COLO668 (cell line): ENCODE results near the gene CCDC24.
A peak's percentile ranks its signal among the peaks of the same experiment; 100 is the strongest.

Experiments used
- DNase-seq: peaks from one replicate; lab custom pipeline; 2025; ENCODE audit not compliant: unreplicated experiment; lab: John Stamatoyannopoulos, UW

The CCDC24 gene

DNA sequence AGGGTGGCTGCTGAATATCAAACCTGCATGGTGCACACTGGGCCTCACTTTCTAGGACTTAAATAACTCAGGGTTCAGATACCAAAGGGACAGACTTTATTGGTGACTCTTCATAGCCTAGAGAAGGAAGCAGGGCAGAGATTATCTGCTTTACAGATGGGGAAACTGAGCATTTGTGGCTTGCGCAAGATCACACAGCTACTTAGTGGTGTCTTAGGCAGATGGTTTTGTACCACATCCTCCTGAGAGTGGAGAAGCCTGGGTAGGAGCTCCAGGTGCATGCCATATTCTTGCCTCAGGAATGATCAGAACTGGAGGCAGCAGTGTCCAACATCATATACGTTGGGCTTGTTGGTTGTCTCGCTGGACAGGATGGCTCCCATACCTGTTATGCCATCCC, 28.4 kb upstream of the CCDC24 start:
- no peak for DNase-seq

DNA sequence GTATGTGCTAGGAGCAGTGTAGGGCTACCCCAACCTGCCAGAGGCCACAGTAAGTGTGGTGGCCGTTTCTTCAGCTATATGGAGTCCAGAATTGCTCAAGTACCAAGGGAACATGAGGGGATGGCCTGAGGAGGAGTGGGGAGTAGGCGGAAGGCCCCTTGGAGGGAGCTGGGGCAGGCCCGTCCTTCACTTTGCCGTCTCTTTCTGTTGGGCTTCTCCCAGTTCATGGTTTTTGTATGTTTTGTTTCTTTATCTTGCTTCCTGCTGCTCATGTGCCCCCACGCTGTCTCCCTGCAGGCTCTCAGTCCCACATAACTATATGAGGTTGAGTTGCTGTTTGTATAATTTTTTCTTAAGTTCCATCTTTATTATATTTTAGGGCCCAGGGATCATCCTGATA, 27.5 kb upstream of the CCDC24 start:
- no peak for DNase-seq

- no peak for DNase-seq
These were observed 26.1 kb upstream of the CCDC24 start for GRCh38 chr1:43965316-43965715.

DNA sequence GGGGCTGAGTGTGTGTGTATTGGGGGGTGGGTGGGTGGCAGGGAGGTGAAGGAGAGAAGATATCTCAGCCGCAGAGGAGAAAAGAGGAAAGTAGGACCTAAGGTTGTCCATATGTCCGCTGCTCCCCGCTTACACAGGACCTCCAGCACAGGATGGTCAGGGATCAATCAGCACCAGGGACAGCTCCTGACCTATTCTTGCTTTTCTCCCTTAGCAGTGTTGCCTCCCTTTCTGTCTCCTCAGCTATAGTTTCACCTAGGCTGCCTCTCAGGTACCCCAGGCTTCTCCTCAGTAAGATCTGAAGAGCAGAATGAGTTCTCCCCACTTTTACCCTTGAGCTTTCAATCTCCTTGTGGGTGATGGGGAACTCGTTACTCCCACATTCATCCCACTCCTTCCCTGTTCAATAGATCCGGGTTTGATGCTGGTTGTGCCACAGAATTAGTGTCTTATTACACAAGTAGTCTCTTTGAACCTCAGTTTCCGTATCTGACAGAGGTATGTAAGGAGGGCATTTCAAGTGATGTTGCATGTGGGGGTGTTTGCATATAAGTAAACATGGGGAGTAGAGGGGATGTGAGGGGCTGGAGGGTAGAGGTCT, 23.0 kb upstream of the CCDC24 start:
- no peak for DNase-seq

DNA sequence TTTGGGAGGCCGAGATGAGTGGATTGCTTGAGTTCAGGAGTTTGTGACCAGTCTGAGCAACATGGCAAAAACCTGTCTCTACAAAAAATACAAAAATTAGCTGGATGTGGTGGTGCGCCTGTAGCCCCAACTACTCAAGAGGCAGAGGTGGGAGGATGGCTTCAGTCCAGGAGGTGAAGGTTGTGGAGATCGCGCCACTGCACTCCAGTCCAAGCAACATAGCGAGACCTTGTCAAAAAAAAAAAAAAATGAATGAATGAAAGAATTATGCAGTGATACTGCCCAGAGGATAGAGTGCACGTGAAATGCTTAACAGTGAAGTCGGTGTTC, 22.0 kb upstream of the CCDC24 start:
- DNase-seq, result no peak

DNA sequence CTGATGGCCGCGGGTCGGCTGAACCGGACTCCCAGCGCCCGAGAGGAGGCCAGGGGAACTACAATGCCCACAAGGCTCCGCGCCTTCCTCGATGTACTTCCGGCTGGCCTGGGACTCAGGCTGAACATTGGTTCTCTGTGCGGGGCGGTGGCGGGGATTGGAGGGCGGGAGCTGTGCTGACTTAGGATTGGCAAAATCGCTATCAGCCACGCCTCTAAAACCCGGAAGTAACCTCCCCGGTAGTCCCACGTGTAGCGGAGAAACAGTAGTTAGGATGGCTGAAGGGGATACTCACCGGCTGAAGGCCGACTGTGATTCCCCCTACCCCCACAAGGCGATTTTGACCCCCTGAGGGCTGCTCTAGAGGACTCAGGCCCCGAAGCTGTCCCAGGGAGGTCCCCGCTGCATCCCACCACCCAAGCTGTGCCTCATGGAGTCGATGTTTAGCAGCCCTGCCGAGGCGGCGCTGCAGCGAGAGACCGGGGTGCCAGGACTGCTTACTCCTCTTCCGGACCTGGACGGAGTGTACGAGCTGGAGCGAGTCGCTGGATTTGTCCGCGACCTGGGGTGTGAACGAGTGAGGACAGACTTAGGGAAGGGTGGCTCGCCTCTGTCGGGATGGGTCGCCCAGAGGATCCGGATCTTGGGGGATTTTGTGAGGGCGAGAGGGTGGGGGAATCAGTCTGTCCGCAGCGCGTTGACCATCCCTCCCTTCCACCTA, 21.5 kb upstream of the CCDC24 start, which contains the start of gene DPH2:
Gene DPH2 (plus strand): TSS at position 265 of the 721 bp plus-strand sequence. CDS start 166 bp downstream, at position 431.
- peak; percentile 99 for DNase-seq

DNA sequence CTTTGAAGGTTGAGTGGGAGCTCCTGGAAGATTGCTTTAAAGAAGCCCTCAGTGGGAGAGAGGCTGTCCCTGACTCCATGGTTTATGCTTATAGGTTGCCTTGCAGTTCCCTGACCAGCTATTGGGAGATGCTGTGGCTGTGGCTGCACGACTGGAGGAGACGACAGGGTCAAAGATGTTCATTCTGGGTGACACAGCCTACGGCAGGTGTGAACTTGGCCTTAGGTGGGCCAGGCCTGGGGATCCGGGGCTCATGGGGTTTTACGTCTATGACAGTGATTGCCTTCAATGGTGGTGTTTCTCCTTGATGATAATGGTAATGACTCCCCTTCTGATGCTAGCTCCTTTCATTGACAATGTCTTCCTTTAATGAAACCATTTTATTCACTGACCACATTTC, 20.9 kb upstream of the CCDC24 start:
- DNase-seq, result no peak

DNA sequence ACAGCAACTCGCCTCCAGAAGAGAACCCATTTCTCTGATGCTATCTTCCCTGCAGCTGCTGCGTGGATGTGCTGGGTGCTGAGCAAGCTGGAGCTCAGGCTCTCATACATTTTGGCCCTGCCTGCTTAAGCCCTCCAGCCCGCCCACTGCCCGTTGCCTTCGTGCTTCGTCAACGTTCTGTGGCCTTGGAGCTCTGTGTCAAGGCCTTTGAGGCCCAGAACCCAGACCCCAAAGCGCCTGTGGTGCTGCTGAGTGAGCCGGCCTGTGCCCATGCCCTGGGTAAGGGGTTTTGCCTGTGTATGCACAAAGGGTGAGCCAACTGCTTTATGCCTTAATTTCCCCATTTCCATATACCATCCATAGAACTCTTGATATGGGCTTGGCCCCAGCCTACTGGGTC, 20.5 kb upstream of the CCDC24 start:
- no peak for DNase-seq

DNA sequence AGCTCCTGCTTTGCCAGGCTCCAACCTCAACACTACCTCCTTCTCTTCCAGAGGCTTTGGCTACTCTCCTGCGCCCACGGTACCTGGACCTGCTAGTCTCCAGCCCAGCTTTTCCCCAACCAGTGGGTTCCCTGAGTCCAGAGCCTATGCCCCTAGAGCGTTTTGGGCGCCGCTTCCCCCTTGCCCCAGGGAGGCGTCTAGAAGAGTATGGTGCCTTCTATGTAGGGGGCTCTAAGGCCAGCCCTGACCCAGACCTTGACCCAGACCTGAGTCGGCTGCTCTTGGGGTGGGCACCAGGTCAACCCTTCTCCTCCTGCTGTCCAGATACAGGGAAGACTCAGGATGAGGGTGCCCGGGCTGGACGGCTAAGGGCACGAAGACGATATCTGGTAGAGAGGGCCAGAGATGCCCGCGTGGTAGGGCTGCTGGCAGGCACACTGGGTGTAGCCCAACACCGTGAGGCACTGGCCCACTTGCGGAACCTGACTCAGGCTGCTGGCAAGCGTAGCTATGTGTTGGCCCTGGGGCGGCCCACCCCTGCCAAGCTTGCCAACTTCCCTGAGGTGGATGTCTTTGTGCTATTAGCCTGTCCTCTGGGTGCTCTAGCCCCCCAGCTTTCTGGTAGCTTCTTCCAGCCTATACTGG, 19.9 kb upstream of the CCDC24 start:
- no peak for DNase-seq

- no peak for DNase-seq
These were observed 17.4 kb upstream of the CCDC24 start for GRCh38 chr1:43973981-43974442.

- peak; percentile 100 for DNase-seq
These were observed 16.8 kb upstream of the CCDC24 start, which contains the start of gene ATP6V0B for GRCh38 chr1:43974443-43975248. TSS of gene ATP6V0B (plus strand) at chr1:43974960. CDS start at chr1:43975041, 81 bp downstream.

GRCh38 chr1:43975249-43975961, 16.0 kb upstream of the CCDC24 start:
- peak; percentile 77 for DNase-seq

DNA sequence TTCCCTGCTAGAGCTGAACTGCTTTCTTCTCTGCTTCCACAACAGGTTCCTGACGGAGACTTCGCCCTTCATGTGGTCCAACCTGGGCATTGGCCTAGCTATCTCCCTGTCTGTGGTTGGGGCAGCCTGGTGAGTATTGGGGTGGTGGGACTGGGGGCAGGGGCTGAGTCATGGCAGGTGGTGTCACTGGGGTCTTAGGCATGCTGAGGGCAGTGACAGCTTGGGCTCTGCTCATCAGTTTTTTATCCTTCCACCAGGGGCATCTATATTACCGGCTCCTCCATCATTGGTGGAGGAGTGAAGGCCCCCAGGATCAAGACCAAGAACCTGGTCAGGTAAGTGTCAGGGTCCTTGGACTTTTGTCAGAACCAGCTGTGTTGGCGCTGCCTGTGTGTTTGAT, 15.4 kb upstream of the CCDC24 start:
- DNase-seq, result no peak

- DNase-seq, result no peak
These were observed 14.5 kb upstream of the CCDC24 start for GRCh38 chr1:43976890-43977289.

- DNase-seq, result no peak
These were observed 13.8 kb upstream of the CCDC24 start for GRCh38 chr1:43977376-43978263.

- no peak for DNase-seq
These were observed 13.2 kb upstream of the CCDC24 start for GRCh38 chr1:43978264-43978550.

GRCh38 chr1:43978551-43979260, 12.7 kb upstream of the CCDC24 start, which contains the start of gene B4GALT2:
TSS of gene B4GALT2 (plus strand) at chr1:43979210. CDS start at chr1:43981161, 1,951 bp downstream.
- DNase-seq, result peak; percentile 93

GRCh38 chr1:43979261-43979527, 12.2 kb upstream of the CCDC24 start:
- no peak for DNase-seq

DNA sequence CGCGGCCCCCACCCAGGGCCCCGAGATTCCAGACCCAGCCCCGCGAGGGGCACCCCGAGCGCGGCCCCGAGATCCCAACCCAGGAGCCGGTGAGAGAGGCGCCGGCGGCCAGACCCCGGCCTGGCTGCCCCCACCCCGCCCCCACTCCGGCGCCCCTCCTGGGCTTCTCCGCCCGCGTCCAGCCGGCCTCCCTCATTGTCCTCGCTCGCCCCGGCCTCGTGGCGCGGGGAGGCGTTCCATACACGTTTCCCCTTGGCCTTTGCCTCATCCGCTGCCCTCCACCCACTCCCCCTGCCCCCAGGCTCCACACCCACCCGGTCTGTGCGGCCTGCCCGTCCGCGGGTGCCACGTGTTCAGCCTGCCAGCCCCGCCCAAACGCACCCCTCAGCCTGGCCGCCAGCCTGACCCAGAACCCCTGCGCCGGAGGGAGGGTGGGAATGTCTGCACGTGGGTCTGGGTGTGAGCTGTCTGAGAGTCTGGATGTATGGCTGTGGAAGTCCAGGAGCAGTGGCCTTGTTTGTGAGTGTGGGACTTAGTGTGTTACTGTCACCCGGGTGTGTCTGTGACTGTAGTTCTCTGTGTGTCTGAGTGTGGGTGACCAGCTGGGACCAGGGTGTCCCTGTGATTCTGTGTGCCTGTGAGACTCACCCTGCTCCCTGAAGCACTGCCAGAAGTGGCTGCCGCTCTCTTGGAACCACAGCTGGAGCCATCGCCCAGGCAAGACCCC, 11.7 kb upstream of the CCDC24 start:
- DNase-seq, result peak; percentile 76
